WTC11 (cell line): ENCODE results near the gene DTD1.

ENCODE experiments used
- CREB1 ChIP-seq: sonication (generic); formaldehyde crosslinking; IDR thresholded peaks from 2 replicates; pipeline ENCODE4 v1.8.0; 2023; ENCODE audit warnings: mild to moderate bottlenecking, missing genetic modification reagents
- MYBL2 ChIP-seq: sonication (generic); formaldehyde crosslinking; IDR thresholded peaks from 2 replicates; pipeline ENCODE4 v1.8.1; 2023; ENCODE audit warnings: mild to moderate bottlenecking, moderate library complexity, missing genetic modification reagents
- SP1 ChIP-seq: sonication (generic); formaldehyde crosslinking; conservative IDR thresholded peaks from 2 replicates; pipeline ENCODE4 v1.8.1; 2022; ENCODE audit warnings: missing genetic modification reagents
- TF ChIP-seq, protein P1 (sequence below): fragments of 200-600 bp; IDR thresholded peaks from 2 replicates; pipeline ENCODE4 v1.8.0; 2022; ENCODE audit warnings: antibody characterized with exemption
- TF ChIP-seq, protein P2 (sequence below): sonication (generic); formaldehyde crosslinking; IDR thresholded peaks from 2 replicates; pipeline ENCODE4 v1.8.0; 2022; ENCODE audit warnings: mild to moderate bottlenecking, missing genetic modification reagents
- TF ChIP-seq, protein P3 (sequence below): sonication (generic); formaldehyde crosslinking; IDR thresholded peaks from 2 replicates; pipeline ENCODE4 v1.8.1; 2022; ENCODE audit warnings: missing genetic modification reagents, borderline replicate concordance
- TF ChIP-seq, protein P4 (sequence below): sonication (generic); formaldehyde crosslinking; IDR thresholded peaks from 2 replicates; pipeline ENCODE4 v1.8.1; 2022; ENCODE audit warnings: mild to moderate bottlenecking, missing genetic modification reagents, moderate library complexity, borderline replicate concordance
- TF ChIP-seq, protein P5 (sequence below): sonication (generic); formaldehyde crosslinking; IDR thresholded peaks from 2 replicates; pipeline ENCODE4 v1.8.1; 2023; ENCODE audit warnings: mild to moderate bottlenecking, missing genetic modification reagents, moderate library complexity

DNA sequence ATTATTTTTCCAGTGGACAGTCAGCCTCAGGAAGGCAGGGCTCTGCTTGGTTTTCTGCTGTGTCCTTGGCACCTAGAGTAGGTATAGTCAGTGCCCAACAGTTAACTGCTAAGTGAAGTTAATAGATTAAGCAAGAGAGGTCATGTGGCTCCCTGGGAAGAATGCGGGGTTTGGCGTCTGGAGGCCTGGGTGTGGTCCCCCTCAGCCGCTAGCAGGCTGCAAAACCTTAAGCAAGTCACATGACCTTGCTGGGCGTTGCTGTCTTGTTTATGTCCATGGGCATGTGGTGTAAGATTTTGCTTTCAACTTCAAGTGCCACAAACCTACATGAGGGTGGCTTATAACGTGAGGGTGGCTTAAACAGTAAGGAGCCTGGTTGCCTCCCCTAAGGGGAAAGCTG is 150.2 kb downstream of the DTD1 start:
- TF ChIP-seq, protein P1, sequence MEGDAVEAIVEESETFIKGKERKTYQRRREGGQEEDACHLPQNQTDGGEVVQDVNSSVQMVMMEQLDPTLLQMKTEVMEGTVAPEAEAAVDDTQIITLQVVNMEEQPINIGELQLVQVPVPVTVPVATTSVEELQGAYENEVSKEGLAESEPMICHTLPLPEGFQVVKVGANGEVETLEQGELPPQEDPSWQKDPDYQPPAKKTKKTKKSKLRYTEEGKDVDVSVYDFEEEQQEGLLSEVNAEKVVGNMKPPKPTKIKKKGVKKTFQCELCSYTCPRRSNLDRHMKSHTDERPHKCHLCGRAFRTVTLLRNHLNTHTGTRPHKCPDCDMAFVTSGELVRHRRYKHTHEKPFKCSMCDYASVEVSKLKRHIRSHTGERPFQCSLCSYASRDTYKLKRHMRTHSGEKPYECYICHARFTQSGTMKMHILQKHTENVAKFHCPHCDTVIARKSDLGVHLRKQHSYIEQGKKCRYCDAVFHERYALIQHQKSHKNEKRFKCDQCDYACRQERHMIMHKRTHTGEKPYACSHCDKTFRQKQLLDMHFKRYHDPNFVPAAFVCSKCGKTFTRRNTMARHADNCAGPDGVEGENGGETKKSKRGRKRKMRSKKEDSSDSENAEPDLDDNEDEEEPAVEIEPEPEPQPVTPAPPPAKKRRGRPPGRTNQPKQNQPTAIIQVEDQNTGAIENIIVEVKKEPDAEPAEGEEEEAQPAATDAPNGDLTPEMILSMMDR, result no peak
- TF ChIP-seq, protein P2, sequence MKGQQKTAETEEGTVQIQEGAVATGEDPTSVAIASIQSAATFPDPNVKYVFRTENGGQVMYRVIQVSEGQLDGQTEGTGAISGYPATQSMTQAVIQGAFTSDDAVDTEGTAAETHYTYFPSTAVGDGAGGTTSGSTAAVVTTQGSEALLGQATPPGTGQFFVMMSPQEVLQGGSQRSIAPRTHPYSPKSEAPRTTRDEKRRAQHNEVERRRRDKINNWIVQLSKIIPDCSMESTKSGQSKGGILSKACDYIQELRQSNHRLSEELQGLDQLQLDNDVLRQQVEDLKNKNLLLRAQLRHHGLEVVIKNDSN (CRISPR knock-in tag), result no peak
- TF ChIP-seq, protein P3, sequence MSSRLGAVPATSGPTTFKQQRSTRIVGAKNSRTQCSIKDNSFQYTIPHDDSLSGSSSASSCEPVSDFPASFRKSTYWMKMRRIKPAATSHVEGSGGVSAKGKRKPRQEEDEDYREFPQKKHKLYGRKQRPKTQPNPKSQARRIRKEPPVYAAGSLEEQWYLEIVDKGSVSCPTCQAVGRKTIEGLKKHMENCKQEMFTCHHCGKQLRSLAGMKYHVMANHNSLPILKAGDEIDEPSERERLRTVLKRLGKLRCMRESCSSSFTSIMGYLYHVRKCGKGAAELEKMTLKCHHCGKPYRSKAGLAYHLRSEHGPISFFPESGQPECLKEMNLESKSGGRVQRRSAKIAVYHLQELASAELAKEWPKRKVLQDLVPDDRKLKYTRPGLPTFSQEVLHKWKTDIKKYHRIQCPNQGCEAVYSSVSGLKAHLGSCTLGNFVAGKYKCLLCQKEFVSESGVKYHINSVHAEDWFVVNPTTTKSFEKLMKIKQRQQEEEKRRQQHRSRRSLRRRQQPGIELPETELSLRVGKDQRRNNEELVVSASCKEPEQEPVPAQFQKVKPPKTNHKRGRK (CRISPR knock-in tag), result no peak
- no peak for TF ChIP-seq MYBL2
- TF ChIP-seq CREB1, result no peak
- TF ChIP-seq, protein P4, sequence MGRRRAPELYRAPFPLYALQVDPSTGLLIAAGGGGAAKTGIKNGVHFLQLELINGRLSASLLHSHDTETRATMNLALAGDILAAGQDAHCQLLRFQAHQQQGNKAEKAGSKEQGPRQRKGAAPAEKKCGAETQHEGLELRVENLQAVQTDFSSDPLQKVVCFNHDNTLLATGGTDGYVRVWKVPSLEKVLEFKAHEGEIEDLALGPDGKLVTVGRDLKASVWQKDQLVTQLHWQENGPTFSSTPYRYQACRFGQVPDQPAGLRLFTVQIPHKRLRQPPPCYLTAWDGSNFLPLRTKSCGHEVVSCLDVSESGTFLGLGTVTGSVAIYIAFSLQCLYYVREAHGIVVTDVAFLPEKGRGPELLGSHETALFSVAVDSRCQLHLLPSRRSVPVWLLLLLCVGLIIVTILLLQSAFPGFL (CRISPR knock-in tag), result no peak
- no peak for TF ChIP-seq SP1 (CRISPR knock-in tag)
- TF ChIP-seq, protein P5, sequence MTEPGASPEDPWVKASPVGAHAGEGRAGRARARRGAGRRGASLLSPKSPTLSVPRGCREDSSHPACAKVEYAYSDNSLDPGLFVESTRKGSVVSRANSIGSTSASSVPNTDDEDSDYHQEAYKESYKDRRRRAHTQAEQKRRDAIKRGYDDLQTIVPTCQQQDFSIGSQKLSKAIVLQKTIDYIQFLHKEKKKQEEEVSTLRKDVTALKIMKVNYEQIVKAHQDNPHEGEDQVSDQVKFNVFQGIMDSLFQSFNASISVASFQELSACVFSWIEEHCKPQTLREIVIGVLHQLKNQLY, result no peak
